Measurements from ENCODE around the gene TRIM67.

GRCh38 chr1:231196728-231197127 is 34.9 kb downstream of the TRIM67 start:
- TF ChIP-seq POLR2AphosphoS5 (IDR thresholded peaks at IDR 0.05; ENCODE audit: low read depth, low read length) (no peak), REST (IDR thresholded peaks at IDR 0.05; ENCODE audit: insufficient read depth in 1 of 2, low read depth in 2 of 2, low read length in 2 of 2) (no peak), SIN3A (IDR thresholded peaks at IDR 0.05; ENCODE audit: borderline replicate concordance, insufficient read depth, low read length) (no peak)
